GM23338 (cell line): ENCODE results near the gene GSTT4. TPM values are rescaled to one million over a fixed set of nuclear protein-coding genes. Genes with fewer than 3 reads are reported as not detected.

Source experiments
- polyA plus RNA-seq: library from polyadenylated mRNA; unstranded; fragments of >200 nt; fragmentation: Nextera tagmentation; extraction: Ambion mirVana; gene quantifications from 2 replicates; pipeline ENCODE4 v1.2.1, GENCODE V29; 2016
- total RNA-seq: library from RNA; depleted of rRNA; stranded (reverse); fragments of >200 nt; shearing (Covaris generic); gene quantifications from 2 replicates; pipeline ENCODE4 v1.2.3, GENCODE V29; 2014; rRNA removed

GSTT4 gene
- total and polyA plus RNA-seq, 2 experiments from 2014 or later: not detected

Other genes with a start within 250 kb of the GSTT4 start
- 3.6 and 5.7 TPM in 2 replicates for gene C22orf15, start 242.5 kb downstream of the GSTT4 start, total RNA-seq
- gene C22orf15, start 242.5 kb downstream of the GSTT4 start, polyA plus RNA-seq: 9.3 and 10.1 TPM in 2 replicates
- 1.2 and 11.4 TPM in 2 replicates for gene CHCHD10, start 237.5 kb downstream of the GSTT4 start, total RNA-seq
- 101 and 113 TPM in 2 replicates for gene CHCHD10, start 237.5 kb downstream of the GSTT4 start, polyA plus RNA-seq
- gene MMP11, start 232.6 kb downstream of the GSTT4 start, total RNA-seq: 12.1 and 17.4 TPM in 2 replicates
- gene MMP11, start 232.6 kb downstream of the GSTT4 start, polyA plus RNA-seq: 4.9 and 5.3 TPM in 2 replicates
- gene SMARCB1, start 218.5 kb downstream of the GSTT4 start, total RNA-seq: 115 and 132 TPM in 2 replicates
- 113 and 114 TPM in 2 replicates for gene SMARCB1, start 218.5 kb downstream of the GSTT4 start, polyA plus RNA-seq
- 10.6 and 13.6 TPM in 2 replicates for gene DERL3, start 166.4 kb downstream of the GSTT4 start, total RNA-seq
- gene DERL3, start 166.4 kb downstream of the GSTT4 start, polyA plus RNA-seq: 16.6 and 19.5 TPM in 2 replicates
- gene SLC2A11, start 147.6 kb downstream of the GSTT4 start, total RNA-seq: 15.1 and 21.8 TPM in 2 replicates
- gene SLC2A11, start 147.6 kb downstream of the GSTT4 start, polyA plus RNA-seq: 7.1 and 7.4 TPM in 2 replicates
- 800 and 881 TPM in 2 replicates for gene MIF, start 111.1 kb downstream of the GSTT4 start, total RNA-seq
- 5,205 and 5,707 TPM in 2 replicates for gene MIF, start 111.1 kb downstream of the GSTT4 start, polyA plus RNA-seq
- 5.7 TPM in 2 replicates for gene GSTT2B, start 44.3 kb downstream of the GSTT4 start, total RNA-seq
- 16.4 and 17.2 TPM in 2 replicates for gene GSTT2B, start 44.3 kb downstream of the GSTT4 start, polyA plus RNA-seq
- gene DDTL, start 38.6 kb downstream of the GSTT4 start, total RNA-seq: 1.5 and 2.1 TPM in 2 replicates
- 3.3 and 3.7 TPM in 2 replicates for gene DDTL, start 38.6 kb downstream of the GSTT4 start, polyA plus RNA-seq
- 124 and 150 TPM in 2 replicates for gene DDT, start 31.0 kb downstream of the GSTT4 start, total RNA-seq
- 216 and 232 TPM in 2 replicates for gene DDT, start 31.0 kb downstream of the GSTT4 start, polyA plus RNA-seq
- gene GSTT2, start 25.3 kb downstream of the GSTT4 start, total RNA-seq: not detected in 2 replicates
- gene GSTT2, start 25.3 kb downstream of the GSTT4 start, polyA plus RNA-seq: 0.44 and 1.3 TPM in 2 replicates
- 61.2 and 65.3 TPM in 2 replicates for gene CABIN1, start 5.9 kb upstream of the GSTT4 start, total RNA-seq
- gene CABIN1, start 5.9 kb upstream of the GSTT4 start, polyA plus RNA-seq: 27.4 and 28.2 TPM in 2 replicates
- gene SUSD2, start 176.0 kb upstream of the GSTT4 start, total RNA-seq: 2.1 and 2.2 TPM in 2 replicates
- gene SUSD2, start 176.0 kb upstream of the GSTT4 start, polyA plus RNA-seq: 0.68 and 0.74 TPM in 2 replicates
- gene GGT5, start 239.6 kb upstream of the GSTT4 start, total RNA-seq: not detected in 2 replicates
- not detected in 2 replicates for gene GGT5, start 239.6 kb upstream of the GSTT4 start, polyA plus RNA-seq